Activated CD8-positive, alpha-beta memory T cell treated with anti-CD3 and anti-CD28 coated beads, Interleukin-2, amount 50 U/mL, for 48 hours (primary cell): Measurements from ENCODE around the gene PANX1.

Experiments used
- DNase-seq: peaks from one replicate; pipeline ENCODE4 v3.0.0-alpha.2; 2020

The PANX1 gene

DNA sequence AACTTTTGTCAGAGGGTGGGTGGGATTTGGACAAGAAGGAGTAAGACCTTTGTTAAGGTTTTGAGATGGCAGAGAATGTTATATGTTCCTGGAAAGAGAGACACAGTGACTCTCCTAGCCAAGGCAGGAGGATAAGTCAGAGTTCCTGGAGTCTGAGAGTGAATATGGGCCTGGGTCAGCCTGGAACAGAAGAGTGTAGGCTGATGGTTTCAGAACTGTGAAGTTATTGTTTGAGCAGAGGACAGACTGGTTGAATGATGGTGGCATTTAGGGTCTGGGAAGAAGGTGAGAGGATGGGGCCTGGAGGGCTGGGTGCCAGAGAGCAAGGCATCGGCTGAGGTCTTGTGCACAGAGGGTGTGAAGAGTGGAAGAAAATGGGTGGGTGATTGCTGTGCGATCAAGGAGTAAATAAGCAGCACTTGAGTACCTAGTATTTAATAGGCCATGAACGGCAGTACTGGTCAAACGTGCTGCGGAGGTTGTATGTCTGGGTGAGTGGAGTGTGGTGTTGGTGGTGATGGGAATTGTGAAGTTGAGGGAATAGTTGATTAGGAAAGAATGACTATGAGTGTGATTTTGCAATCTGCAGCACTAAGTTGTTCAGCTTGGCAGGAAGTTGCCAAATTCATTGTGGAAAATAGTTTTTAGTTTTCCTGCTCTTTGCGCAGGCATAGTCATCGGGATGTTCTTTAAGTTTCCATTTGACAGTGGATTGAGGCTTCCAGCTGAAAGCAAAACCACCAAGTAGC, 1.8 kb downstream of the PANX1 start:
- no peak for DNase-seq

DNA sequence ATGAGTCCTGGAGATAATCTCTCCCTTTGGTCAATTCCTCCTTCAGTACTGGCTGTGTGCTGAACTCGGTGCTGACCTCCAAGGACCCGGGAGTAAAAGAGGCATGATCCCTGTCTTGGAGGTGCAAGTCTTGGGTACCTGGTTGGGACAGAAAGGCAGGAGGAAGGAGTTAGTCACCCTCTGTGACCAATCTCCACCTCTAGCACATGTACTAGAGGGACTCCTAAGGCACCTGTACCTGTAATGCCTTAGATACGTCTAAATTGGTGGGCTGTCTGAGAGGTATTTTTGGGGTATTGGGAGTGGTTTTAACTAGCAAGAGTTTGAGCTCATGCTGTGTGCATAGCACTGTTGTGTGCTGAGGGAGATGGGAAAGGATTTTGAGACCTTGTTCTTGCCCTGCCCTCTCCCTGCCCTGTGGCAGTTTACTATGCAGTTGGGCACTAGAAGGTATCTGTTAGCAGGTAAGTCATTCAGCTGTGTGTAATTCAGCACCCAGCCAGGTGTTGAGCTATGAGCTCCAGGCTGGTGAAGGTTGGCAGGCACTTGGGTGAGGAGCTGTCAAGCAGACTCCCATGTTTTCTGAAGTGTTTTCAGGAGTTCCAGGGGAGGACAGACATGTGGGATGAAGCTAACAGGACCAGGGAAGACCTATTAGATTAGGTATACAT, 2.5 kb downstream of the PANX1 start:
- no peak for DNase-seq

DNA sequence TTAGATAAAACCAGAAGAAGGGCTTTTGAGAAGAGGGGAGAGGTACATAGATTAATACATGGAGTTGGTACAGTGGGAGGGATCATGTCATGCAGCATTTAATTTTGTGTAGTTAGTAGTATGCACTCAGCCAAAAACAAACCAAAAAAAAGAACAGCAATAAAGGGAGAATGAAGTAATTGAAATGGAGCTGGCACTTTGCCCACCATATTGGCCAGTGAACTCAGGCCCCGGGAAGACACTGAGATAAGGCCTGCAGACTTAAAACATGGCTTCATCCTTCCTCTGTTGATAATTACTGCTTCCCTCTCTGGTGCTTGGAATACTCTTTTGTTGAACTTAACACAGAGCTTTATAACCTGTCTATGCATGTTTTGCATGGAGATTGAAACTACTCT, 3.1 kb downstream of the PANX1 start:
- no peak for DNase-seq

DNA sequence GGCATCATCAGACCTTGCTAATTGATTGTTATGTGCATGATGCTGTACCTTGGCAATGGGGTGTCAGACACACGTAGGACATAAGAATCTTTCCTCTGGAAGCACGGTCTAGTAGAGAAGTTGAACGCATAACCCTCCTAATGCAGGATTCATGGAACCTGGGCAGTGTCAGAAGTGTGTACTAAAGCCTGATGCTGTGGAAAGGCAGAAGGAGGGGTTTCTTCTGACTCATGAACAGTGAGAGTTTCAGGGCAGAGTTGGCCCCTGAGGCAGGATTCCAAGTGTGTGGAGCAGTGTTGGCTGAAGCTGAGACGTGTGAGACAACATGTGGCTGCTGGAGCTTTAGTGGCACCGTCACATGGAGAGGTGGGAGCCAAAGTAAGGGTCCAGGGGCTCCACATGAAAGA, 3.5 kb downstream of the PANX1 start:
- DNase-seq: no peak

DNA sequence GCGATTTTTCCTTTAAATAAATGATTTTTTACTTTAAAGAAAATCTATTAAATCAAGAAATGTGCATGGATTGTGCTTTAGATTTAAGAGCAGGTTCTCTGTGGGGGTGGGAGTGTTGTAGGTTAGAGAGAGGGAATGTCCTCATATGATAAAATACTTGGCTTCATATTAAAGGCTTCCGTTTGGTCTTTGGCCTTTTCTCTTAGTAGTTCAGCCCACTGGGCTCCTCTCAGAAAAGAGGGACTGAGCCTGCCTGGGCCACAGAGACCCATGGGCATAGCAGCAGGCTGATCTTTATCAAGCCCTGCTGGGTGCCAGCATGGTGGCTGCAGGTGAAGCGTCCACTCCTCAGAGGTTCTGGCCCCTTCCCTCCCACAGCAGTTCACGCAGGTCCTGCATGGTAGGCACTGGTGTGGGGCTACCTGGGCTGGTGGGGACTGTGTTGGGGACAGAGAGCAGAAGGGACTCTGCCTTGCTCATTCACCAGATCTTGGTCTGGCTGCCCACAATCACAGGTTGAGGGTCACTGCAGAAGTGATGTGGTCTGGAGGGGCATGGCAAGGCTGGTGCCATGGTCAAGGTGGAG, 4.3 kb downstream of the PANX1 start:
- DNase-seq: no peak

DNA sequence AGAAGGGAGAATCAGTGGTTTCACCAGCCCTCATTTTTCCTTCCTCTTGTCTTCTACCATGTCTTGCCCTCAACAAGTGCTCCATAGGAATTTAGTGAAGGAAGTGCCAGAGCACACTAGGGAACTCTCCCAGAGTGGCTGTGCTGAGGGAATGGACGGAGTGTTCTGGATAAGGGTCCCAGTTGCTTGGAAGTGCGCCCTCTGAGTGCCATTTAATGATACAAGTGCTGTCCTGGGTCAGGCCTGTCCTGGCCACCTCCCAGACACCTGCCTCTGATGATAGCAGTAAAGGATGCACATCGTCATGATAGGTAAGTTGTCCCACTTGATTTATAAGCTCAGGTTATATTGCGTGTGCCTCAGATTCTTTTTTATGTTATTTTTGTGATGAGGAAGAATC, 5.1 kb downstream of the PANX1 start:
- DNase-seq: no peak

DNA sequence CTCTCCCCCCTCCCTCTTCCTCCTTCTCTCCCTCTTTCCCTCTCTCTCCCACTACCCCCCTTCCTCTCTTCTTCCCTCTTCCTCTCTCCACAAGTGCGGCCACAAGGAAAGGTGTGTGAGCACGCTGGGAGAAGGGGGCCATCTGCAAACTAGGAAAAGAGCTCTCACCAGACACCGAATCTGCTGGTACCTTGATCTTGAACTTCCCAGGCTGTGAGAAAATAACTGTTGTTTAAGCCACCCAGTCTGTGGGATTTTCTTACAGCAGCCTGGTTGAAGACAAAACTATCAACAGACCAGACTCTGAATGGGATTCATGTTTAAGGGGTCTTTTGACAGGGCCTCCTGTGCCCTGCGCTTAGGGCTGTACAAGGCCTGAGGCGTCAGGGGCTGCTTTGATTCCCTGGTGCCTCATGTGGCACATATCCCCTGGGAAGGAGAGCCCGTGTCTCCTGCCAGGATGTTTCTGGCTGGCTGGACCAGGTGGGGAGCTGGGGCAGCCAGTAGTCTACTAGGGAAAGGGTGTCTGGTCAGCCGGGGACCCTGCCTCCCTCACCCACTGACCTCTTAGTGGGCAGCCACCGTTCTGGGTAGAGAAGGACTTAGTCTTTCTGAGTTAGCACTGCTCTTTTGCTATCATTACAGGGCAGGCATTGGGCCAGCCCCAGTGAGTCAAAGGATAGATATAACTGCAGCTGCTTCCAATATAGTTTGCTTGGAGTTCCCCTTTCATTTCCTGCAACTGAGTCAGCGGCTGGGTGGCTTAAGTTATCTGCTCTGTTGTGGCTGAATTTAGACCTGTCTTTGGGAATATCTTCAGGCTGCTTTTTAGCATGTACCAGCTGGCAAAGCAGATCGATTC, 6.2 kb downstream of the PANX1 start:
- peak; percentile 58 for DNase-seq

DNA sequence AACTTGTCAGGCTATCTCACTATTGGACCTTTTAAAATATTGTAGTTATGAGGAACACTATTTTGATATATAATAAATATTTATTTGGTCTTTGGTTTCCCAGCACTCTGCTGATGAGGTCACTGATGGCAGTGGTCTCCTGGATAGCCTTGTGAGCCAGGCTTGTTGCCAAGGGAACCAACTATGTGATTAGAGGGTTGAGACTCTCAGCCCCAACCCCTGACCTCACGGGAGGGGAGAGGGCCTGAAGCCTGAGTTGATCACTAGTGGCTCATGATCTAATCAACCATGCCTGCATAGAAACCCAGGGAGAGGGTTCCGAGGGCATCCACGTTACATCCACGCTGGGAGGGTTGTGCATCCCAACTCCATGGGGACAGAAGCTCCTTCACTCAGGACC, 10.8 kb downstream of the PANX1 start:
- DNase-seq: no peak

DNA sequence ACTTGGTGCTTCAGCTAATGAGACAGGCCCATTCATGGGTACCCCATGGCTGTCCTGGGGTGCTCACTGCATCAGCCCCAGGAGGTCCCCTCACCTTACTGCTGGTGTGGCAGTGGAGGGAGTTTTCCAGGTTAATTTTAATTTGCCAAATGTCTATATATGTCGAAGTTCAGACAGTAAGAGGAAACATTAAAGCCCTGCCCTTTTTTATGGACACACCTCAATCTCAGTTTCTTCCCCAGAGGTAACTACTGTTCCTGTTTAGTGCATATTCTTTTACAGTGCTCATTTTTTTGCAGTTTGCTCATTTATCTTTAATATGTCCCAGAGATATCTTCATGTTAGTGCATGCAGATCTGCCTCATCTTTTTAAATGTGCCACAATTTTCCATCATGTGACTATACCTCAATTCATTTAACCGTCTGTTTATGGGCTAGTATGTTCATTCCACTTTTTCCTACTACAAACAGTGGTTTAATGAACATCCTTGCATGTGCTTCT, 11.6 kb downstream of the PANX1 start:
- DNase-seq: no peak

DNA sequence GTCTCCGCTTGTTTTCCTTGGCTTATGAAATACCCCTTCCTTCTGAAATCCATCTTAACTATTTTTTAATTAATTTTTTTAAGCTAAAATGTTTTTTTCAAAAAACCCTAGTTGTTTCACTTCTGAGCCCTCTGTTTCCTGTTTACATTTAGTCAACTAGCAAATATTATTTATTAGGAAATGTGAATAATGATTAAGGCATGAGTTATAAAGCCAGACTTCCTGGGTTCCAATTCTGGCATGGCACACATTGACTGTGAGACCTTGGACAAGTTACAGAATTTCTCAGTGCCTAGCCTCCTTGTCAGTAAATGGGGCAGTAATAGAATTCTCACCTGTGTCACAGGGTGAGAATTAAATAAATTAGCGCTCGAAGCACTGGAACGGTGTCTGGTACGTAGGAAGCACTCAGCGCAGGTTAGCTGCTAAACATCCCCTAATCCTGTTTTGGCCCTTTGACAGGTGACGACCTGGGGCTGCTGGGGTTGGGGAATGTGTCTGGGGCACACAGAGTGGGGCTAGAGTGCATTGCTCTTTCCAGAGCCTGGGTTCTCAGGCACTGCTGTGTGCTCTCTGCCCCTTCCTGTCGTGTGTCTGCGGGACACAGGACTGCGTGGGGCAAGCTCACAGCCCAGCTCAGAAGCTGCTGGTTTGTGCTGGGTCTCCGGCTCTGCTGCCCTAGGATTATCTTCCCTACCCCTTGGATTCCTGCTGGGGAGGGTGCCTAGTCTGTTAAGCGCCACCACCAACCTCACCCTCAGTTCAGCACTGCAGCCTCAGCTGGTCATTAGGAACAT, 13.1 kb downstream of the PANX1 start:
- no peak for DNase-seq

DNA sequence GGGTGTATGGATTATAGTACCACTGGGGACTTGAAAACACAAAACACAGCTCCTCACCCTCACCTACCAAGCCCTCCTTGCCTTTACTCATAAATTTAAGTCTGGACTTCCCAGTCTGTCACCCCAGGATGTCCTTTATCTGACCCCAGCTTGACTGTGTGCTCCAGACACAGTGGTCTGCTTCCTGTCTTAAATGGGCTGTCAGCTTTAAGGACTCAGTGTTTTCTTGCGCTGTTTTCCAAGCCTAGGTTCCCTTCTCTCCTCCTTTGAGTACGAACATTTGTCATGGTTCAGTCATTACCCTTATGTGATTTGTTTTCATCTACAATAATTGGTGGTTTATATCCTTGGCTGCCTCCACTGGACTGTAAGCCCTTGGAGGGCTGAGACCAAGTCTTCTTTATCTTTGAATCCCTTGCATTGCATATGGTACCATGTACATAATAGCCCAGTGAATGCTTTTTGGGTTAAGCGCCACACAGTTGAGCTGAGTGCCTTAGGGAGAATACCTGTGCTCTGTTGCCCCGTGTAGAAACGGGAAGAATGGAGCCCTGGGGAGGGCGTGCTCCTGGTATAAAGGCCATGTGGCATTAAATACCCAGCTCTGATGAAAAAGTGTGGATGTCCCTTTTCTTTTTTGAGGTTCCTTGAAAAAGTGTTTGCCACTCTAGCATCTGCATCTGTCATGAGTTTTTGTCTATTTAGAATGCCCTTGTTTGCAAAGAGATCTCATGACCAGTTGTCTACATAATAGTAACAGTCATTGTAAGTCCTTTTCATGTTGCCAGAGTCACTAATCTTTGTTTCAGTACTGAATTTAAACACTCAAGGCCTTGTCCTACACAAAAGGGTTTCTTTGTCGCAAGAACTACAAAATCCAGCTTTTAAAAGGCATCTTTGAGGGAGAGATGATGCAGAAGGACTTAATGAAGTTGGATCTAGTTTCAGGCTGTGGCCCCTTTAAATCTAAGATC, 14.0 kb downstream of the PANX1 start:
- DNase-seq: no peak

DNA sequence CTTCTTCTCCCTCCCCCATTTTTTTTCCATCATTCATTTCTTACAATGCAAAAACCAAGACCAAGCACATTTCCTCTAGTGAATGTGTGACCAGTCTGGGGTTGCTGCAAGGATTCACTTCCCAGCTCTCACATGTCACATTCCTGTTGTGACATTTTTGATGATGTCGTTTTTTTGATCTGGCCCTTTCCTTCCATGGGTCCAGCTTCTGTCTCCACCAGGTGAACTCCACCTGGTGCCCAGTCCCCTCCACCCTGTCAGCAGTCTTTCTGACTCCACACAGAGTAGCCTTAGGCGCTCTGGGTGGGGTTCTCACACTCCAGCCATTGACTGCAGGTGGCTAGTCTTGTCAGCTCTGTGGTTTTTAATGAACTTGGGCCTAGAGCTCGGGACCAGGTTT, 15.6 kb downstream of the PANX1 start:
- no peak for DNase-seq

DNA sequence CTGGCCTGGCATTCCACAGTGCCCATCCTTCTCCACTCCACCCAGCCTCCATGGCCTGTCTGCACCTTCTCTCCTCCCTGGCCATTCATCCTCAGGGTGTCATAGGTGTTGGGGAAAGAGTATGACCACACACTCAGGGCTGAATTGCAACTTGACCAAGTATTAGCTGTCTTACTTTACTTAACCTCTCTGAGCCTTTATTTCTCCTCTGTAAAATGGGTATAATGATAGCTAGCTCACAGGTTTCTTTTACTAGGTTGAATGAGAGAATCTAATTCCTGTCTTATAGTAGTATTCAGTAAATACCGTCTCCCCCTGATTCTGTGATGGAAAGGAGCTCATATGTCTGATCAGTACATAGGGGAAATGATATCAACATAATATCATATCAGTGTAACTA, 16.0 kb downstream of the PANX1 start:
- no peak for DNase-seq

DNA sequence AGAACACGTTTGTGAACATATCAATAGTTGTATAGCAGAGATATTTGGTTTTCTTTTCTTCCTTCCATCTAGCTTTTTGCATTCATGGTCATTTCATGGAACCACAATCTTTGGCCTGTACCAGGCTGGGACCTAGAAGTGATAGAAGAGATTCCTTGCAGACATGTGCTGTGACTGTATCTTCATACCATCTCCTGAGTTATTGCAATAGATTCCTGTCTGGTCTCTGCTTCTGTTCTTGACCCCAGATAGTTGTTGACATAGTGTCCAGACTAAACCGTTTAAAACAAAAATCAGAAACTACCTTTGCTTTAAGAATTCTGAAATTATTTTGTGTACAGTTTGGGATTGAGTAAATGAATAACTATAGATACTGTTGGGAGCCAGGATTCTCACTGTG, 16.8 kb downstream of the PANX1 start:
- DNase-seq: no peak

DNA sequence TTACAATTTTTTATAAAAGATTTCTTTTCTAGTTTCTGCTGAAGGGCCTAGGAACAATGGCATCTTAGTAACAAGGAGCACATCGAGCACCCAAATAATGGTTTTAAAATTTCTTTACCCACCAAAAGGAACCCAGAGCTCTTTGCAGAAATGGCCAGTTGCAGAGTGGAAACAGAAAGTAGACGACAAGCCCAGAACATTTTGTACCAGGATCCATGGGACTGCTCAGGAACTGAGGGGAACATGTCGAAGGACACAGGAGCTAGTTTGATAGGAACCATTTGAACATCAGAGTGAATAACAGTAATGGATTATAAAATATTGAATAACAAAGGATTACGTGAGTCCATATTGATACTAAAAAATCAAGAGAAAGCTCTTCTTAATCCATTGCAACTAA, 17.3 kb downstream of the PANX1 start:
- DNase-seq: no peak

DNA sequence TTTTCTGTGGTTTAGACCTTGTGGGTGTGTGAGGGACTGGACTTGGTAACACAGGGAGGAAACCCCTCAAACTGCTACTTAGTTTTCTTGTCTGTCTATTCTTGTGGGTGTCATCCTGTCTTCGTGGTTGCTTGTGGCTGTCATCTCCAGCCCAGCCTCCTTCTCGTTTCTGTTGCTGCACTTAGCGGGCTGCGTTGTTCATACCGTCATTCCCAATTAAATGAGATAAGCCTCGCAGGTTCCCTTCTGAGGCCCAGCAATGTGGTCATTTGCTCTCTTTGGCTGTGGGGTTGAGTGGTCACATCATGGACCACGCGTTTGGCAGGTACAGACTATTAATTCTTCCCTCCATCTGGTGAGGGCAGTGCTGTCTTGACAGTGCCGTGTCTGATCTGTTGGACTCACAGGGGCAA, 18.8 kb downstream of the PANX1 start:
- DNase-seq: peak; percentile 61

DNA sequence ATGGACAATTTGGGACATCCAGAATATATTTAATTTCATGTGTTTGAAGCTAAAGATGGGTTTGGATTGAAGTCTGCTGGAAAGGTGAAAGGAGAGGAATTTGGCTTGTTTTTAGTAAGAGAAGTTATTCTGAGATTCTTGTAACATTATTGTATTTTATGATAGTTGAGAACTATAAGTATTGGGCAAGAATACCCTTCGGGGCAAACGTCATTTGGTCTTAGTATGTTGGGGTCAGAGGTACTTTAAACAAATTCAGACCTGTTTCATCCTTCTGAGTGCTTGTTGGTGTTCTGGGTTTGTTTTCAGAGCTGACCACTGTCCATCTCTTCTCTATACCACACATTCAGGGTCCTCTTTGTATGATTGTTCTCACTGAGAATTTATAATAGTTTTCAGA, 19.5 kb downstream of the PANX1 start:
- no peak for DNase-seq

DNA sequence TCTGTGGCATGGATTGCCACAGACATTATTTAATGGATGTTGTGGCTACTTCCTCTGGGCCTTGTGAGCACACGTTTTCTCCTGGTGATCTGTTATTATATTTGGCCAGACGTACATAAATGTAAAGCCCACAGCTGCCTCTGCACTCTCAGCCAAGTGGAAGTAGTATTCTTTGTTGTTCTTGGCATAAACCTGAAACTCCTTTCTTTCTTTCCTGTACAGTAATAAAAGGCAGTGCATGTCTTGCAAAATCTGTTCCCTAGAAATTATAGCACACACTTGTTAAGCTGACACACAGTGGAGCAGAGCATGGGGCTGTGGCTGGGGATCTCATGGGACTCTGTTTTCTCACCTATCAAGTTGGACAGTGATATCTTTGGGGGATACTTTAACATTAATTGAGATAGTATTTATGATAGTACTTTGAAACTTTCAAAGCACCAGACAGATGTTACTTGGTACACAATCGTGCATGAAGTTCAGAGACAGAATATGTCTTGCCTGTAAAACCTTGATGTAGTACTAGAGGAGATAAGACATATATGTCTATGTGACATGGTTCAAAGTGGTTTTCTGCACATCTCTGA, 20.9 kb downstream of the PANX1 start:
- DNase-seq: no peak

DNA sequence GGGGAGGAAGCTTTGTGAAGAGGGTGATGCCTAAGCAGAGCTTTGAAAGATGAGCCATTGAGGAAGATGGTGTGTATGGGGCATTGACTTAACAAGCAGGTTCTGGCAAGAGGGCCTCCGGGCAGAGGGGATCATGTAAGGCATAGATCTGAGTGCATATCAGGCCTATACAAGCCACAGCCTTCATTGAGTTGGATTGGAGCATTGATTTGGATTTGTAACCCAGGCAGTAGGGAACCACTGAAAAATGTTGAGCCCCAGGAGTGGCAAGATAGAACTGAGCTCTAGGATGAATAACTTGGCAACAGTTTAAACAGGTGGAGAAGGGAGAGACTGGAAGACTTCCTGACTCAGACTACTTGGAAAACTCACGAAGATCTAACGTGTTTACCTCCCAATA, 21.4 kb downstream of the PANX1 start:
- no peak for DNase-seq
